Occipital lobe (tissue), 2 donors: ENCODE measurements around the gene EEF2K. TPM values are rescaled to one million over a fixed set of nuclear protein-coding genes. Genes with fewer than 3 reads are reported as not detected.

ENCODE experiments used
- DNase-seq: peaks from one replicate; lab custom pipeline; 2025; lab: John Stamatoyannopoulos, UW
- total RNA-seq: library from RNA; depleted of rRNA; stranded (reverse); fragments of >200 nt; gene quantifications from one replicate; pipeline ENCODE4 v1.2.3, GENCODE V29; 2014

The EEF2K gene
- total RNA-seq, 1 donor from 2014 or later = 10.9 TPM

DNA sequence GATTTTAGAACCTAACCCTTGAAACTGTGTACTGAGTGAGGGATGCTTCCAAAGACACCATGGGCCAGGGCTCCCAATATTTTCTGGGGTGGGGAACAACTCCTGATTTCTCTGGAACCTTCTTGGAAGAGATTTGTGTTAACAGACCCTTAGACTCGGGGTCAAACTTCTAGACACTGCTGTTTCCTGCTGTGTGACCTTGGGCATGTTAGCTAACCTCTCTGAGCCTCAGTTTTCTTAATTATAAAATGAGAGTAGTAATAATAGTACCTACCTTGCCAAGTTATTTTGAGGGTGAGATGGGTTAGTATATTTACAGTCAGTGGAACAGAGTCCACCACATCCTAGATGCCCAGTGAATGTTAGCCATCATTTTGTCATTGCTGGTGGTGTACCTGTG lies 109.9 kb downstream of the EEF2K start:
- DNase-seq = no peak

DNA sequence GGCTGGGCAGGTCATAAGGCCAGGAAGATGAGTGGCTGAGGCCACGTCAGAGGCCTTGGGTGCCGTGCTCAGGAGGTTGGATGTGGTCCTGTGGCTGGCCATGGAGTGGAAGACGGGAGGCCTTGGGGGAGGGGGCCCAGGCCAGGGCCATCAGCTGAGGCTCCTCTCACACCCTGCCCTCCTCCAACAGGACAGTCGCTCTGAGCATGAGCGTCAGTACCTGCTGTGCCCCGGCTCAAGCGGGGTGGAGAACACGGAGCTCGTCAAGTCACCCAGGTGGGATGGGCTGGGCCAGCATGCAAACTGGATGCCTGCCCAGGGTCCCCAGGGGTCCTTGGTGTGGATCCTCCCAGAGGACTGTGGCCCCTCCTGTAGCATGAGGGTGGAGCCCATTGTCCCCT lies 110.3 kb downstream of the EEF2K start:
- DNase-seq = no peak

DNA sequence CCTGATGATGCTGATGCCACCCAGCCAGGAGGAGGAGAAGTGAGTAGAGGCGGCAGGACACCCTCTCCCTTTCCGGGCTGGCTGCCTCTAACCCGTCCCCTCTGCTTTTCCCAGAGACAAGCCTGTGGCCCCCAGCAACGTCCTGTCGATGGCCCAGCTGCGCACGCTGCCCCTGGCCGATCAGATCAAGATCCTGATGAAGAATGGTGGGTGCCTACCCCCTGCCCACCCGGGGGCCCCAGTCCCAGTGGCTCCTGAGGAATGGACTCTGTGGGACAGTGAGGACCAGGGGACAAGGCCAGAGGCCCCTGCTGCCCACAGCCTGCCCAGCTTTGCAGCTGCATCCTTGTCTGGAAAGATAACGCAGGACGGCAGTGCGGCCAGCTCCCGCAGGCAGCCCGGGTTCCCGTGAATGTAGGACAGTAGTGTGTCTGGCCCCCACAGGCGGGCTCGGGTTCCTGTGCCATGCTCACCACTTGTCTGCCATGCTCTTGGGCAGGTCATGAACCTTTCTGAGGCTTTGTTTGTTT lies 111.0 kb downstream of the EEF2K start:
- no peak for DNase-seq

DNA sequence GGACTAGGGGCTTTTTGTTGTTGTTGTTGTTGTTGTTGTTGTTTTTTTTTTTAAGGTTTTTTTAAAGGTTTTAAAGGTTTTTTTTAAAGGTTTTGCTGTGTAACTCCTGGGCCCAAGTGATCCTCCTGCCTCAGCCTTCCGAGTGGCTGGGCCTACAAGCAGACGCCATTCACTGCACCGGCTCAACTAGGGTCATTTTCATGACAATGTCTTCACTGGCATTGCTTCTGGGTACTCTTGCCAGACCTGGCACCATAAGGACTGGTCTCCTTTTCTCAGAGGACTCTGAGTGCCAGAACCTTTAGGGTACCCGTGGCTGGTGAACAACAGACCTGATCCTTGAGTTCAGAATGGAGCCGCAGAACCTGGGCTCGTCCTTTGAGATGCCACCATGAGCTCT lies 111.5 kb downstream of the EEF2K start:
- DNase-seq = no peak

DNA sequence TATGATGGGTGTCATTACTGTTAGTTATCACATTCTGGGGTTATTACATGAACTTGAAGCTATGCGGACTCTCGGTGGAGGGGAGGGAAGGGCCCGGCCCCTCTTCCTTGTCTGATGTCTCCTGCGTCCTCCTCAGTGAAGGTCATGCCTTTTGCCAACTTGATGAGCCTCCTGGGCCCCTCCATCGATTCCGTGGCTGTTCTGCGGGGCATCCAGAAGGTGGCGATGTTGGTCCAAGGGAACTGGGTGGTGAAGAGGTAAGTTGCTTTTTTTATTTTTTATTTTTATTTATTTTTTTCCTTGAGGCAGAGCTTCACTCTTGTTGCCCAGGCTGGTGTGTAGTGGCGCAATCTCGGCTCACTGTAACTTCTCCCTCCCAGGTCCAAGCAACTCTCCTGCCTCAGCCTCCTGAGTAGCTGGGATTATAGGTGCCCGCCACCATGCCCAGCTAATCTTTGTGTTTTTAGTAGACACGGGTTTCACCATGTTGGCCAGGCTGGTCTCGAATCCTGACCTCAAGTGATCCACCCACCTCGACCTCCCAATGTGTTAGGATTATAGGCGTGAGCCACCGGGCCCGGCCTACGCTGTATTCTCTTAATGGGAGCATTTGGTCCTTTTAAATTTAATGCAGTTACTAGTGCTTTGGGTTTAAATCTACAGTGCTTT lies 112.7 kb downstream of the EEF2K start:
- no peak for DNase-seq

DNA sequence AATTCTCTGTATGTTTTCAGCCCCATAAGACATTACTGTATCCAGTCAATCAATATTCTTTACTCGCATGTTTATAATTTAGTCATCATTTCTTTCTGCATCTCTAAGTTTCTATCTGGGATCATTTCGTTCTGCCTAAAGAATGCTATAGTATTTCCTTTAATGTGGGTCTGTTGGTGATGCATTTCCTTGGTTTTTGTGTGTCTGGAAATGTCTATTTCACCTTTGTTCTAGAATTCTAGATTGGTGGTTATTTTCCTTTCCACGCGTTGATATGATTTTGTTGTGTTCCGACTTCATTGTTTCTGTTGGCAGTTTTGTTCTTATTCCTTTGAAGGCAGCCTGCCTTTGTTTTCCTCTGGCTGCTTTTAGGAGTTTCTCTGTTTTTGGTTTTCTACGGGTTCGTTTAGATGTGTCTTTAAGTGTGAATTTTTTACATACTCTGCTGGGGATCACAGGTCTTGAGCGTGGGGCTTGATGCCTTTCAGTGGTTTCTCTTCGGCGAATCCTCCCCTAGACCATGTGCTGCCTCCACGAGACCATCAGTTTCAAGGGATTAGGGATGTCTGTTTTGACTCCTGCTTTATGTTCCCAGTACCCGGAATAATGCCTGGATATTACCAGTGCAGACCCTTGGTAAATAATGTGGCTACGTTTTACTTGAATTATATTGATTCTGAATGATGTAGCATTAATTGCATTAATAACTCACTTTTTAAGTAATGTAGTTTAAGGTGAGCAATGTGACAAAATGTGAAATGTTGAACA lies 114.7 kb downstream of the EEF2K start:
- DNase-seq = no peak

DNA sequence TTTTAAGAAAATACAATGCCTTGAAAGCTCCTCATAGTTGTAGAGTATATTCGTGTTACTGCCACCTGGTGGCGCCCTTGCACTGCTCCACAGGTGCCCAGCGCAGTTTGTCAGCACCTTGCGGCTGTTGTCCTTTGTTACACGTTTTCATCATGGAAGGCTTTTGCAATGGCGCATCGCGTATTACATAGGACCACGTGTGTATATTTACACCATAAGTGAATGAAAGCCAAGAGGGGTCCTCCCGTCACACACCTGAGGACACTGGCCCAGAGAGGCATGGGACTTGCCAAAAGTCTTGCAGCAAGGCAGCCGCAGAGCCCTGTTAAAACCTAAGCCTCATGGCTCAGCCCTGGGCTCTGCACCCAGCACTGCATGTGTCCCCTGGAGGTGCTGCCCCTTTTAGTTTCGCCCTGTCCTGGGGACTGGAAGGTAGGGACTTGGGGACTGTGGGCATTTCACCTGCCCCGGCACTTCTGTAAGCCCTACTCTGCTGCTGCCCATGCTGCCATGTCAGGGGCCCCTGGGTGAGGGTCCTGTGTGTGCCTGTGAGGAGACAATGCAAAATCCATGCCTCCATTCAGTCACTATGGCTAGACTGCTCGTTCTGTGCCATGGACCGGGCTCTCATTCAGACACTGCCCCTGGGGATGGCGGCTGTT lies 115.4 kb downstream of the EEF2K start:
- peak; percentile 22 for DNase-seq

DNA sequence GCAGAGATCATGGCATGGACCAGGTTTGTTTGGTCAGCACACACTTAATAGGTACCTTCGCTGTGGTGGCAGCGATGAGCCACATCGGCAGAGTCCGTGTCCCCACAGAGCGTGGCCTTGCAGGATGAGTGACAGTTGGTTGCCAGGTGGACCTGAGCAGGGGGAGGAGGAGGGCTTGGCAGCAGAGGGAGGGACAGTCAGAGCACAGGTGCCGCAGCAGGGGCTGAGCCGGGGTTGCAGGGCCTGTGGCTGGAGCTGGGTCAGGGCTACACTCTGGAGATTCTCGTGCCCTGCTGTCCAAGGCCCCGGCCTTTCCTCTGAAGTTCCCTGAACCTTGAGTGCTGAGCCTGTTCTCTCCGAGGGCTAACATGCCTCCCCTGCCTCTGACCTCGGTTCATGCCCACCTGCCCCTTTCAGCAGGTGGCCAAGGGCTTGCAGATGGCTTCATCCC lies 116.0 kb downstream of the EEF2K start:
- DNase-seq = no peak

DNA sequence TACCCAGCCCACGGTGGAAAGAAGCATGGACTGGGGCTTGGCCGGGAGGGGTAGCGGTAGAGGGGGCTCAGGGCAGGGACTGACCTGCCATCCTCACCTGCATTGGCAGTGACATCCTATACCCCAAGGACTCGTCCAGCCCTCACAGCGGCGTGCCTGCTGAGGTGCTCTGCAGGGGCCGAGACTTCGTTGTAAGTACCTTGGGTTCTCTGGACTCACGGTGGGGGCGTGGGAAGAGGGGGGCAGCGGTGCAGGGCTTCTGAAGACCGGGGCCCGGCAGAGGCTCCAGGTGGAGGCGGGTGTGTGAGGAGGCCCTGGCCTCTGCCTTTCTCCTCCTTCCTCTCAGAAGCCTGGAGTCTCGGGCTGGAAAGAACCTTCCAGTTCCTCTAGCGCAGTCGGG lies 116.7 kb downstream of the EEF2K start:
- no peak for DNase-seq

DNA sequence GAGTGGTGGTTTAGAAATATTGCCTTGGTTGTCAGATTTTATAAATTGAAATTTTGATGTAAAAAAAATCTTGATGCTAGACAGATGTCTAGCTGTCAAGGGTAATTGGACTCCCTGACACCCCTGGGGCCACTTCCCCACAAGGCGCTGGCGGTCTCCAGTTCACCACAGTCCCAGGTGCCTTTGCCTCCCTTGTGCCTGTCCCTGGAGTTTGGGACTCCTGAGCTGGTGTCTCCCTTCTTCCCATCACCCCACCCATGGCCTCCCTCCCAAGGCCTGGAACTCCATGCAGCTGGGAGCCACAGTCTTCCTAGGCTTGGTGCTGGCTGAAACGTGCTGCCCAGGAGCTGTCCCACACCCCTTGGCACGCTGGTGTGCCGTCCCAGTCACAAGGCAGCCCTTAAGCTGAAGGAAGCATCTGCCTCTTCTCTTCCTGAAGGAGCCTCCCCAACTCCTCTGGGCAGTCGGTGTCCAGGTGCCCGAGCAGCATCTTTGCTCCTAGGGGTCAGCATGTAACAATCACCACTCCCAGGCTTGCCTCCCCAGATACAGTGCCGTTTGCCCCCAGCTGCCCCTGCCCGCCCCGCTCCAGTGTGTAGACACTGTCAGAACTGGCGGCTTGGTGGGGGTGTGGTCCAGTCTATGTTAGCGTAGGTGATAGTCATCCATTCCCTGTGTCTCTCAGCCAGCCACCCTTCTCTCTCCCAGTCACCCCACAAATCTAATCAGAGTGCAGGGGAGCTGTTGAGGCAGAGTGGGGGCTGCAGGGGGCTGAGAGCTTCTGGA lies 117.3 kb downstream of the EEF2K start:
- no peak for DNase-seq

DNA sequence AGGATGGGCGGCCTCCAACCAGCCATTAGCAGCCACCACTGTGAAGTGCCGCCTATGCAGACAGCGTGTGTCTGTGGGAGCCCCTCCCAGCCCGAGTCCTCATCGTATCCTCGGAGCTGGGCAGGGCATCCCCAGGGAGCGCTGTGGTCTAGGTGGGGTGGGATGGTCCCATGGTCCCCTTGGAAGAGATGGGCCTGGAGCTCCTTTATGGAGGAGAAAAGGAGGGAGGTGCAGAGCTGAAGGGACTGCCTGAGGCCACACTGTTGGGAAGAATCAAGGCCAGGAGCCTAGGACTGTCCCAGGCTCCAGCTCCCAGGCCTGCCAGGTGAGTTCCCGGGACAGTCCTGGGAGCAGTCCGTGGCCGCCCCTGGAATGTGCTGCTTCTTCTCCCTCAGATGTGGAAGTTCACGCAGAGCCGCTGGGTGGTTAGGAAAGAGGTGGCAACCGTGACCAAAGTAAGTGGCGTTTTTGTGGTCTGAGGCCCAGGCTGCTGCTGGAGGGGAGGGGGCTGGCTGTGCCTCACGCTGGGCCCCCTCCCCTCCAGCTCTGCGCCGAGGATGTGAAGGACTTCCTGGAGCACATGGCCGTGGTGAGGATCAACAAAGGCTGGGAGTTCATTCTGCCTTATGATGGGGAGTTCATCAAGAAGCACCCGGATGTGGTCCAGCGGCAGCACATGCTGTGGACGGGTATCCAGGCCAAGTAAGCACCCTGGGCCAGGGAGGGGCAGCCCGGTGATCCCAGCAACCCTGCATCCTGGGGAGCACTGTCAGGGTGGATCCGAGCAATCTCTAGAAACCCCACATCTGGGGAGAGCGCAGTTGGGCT lies 118.1 kb downstream of the EEF2K start:
- DNase-seq = no peak

DNA sequence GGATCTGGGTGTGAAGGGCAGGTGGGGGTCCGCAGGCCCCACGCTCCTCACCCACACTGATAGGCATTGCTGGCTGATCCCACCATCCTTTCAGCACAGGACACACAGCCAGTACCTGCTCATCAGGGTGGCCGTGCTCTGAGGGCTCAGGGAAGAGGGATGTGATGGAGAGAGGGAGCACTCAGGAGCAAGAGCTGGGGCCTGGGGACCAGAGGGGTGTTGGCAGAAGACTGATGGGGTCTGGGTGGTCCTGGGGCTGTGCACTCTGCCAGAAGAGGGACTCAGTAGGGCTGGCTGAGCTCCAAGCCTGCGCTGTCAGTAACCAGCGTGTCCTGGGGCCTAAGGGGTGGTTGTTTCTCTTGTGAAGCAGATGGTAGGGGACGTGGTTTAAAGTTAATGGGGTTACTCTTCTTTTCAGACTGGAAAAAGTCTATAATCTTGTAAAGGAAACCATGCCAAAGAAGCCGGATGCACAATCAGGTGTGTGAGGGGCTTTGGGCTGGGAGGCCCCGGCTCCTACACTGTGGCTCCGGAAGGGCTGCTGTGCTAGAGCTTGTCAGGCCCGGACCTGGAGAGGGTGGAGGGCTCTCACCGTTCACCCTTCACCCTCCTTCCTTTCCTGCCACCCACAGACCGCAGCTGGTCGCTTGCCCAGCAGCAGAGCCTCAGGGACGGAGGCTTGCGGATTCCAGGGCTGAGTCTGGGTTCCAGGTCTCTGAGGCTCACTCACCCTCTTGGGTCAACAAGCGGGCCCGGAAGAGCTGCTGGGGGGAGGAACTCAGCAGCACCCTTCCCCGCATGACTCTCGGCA lies 118.9 kb downstream of the EEF2K start:
- no peak for DNase-seq

DNA sequence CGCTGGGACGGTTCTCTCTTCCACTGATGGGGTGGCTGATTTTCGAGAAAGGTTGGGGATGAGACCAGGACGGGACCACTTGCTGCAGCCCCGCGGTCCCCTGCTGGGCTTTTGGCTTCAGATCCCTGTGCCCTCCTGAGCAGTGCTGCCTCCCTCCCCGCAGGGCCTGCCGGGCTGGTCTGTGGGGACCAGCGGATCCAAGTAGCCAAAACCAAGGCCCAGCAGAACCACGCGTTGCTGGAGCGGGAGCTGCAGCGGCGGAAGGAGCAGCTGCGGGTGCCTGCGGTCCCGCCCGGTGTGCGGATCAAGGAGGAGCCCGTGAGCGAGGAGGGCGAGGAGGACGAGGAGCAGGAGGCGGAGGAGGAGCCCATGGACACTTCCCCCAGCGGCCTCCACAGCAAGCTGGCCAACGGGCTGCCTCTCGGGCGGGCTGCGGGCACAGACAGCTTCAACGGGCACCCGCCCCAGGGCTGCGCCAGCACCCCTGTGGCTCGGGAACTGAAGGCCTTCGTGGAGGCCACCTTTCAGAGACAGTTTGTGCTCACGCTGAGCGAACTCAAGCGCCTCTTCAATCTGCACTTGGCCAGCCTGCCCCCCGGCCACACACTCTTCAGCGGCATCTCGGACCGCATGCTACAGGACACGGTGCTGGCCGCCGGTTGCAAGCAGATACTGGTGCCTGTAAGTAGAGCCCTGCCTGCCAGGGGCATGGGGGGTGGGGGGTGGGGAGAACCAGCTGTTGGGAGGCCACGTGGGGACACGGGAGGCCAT lies 119.7 kb downstream of the EEF2K start:
- no peak for DNase-seq

DNA sequence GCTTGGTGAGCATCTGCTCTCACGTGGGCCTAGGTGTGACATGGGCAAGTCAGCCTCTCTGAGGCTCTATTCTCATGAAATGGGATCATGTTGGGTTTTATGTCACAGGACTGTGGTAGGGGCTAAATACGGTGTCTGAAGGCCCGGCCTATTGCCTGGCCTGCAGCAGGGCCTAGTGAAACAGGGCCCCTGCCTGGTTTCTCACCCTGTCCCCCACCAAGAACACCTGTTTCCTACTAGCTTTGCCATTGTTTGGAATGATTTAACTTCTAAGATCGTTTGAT lies 120.2 kb downstream of the EEF2K start:
- no peak for DNase-seq

DNA sequence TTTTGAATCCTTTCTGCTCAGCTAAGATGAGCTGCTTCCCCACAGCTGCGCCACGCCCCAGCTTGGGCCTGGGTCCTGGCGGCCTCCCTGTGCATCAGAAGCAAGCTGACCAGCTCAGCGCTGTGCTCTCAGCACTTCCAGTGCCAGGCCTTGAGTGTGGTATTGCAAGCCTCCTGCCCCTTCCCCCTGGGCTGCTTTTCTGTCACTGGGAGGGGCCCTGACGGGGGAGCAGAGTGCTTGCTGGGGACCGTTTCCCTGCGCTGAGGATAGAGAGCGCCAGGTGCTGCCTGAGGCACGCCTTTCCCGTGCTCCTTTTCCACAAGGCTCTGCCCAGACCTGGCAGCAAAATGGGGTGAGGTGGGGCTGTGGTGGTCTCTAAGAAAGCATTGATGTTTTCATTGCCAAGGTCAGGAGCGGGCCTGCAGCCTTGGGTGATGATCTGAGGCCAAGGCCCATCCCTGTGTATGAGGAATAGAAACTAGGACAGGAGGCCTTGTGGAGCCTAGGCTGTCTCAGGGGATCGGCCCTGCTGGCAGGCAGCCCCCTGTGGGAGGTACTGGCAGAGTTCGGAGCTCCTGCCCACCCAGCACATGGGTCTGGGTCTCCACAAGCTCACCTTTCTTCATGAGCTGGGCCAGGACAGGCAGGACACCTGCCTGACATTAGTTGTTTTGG lies 120.8 kb downstream of the EEF2K start:
- DNase-seq = no peak

DNA sequence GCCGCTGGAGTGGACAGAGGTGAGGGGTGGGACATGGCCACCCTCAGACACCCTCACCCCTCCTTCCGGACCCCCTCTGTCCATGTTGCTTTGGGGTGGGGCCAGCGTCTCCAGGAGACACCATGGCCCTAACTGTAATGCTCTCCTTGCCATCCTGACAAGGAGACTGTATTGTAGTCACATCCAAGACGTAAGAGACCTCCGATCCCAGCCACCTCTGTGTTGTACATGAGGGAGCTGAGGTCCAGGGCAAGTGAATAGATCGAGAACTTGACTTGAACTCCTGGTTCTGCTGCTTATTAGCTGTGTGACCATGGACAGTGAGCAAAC lies 121.3 kb downstream of the EEF2K start:
- DNase-seq = no peak

DNA sequence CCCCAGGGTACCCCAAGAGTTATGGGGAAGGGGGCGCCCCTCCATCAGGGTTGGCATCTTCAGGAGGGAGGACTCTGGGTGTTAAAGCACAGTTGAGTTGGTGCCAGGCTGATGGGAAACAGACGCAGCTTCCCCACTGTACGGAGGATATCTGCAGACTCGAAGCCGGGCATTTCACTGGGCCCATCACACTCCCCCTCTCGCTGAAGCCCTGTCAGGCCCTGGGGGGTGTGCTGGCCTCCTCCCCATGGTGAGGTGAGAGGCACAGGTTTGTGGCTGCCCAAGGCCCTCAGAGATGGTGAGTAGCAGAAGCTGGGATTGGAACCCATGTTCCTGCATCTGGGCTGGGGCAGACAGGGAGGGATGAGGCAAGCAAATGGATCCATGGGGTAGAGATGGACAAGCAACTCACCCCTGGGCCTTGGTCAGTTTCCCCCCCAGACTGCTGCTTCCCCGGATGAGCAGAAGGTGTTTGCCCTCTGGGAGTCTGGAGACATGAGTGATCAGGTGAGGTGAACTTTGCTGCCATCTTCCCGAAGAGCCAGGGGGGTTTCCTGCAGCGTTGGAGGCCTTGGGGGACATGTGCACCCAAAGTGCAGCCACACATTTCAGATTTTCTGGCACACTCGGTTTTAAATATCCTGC lies 122.1 kb downstream of the EEF2K start:
- no peak for DNase-seq

DNA sequence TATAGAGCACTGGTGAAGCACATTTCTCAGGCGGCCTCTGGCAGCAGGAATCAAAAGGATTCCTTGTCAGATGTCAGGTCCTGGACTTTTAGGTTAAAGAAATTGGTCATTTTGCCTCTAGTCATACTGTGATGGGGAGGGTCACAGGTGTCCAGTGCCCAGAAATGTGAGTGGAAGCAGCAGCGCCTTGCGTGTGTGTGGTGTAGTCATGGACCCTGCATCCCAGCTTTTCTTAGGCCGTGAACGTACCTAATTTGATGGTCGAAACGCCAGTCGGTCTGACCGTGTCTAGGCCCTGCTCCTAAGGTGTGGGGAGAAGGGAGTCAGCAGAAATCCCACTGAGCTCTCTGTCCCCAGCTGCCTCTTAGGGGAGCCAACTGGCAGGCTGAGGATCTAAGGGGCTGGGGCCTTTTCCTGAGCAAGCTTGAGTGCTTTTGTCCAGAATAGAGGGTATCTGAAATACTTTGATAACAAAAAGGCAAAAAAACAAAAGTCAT lies 123.2 kb downstream of the EEF2K start:
- no peak for DNase-seq
